ENCODE measurements around the gene NFATC3.
A peak's percentile ranks its signal among the peaks of the same experiment; 100 is the strongest.

The NFATC3 gene

GRCh38 chr16:68078701-68079375, 6.3 kb upstream of the NFATC3 start:
- DNase-seq, result no peak
- TF ChIP-seq GATA1 (IDR thresholded peaks at IDR 0.05; ENCODE audit: low read depth, low read length), result no peak
- TF ChIP-seq POLR2A (IDR thresholded peaks at IDR 0.05; ENCODE audit: low read length), result no peak

GRCh38 chr16:68079376-68079625, 5.9 kb upstream of the NFATC3 start:
- no peak for DNase-seq
- TF ChIP-seq GATA1 (IDR thresholded peaks at IDR 0.05; ENCODE audit: low read depth, low read length), result no peak

- DNase-seq, result peak; percentile 90 to 91
- peak; percentile 47 for TF ChIP-seq GATA1 (IDR thresholded peaks at IDR 0.05; ENCODE audit: low read depth, low read length)
- peak; percentile 84 for TF ChIP-seq POLR2A (IDR thresholded peaks at IDR 0.05; ENCODE audit: low read length)
These were observed 5.4 kb upstream of the NFATC3 start for GRCh38 chr16:68079626-68080344.

- DNase-seq, result peak; percentile 40 to 43
- TF ChIP-seq GATA1 (IDR thresholded peaks at IDR 0.05; ENCODE audit: low read depth, low read length) (no peak), POLR2A (IDR thresholded peaks at IDR 0.05; ENCODE audit: low read length) (no peak)
These were observed 3.1 kb upstream of the NFATC3 start for GRCh38 chr16:68081861-68082628.

- no peak for DNase-seq
- TF ChIP-seq POLR2A (IDR thresholded peaks at IDR 0.05; ENCODE audit: low read length), result no peak
- no peak for TF ChIP-seq GATA1 (IDR thresholded peaks at IDR 0.05; ENCODE audit: low read depth, low read length)
These were observed 2.4 kb upstream of the NFATC3 start for GRCh38 chr16:68082629-68083238.

- TF ChIP-seq POLR2A (IDR thresholded peaks at IDR 0.05; ENCODE audit: low read length) (no peak), GATA1 (IDR thresholded peaks at IDR 0.05; ENCODE audit: low read depth, low read length) (no peak)
- DNase-seq, result no peak
These were observed 1.9 kb upstream of the NFATC3 start for GRCh38 chr16:68083239-68083781.

- DNase-seq, result no peak
These were observed 1.2 kb upstream of the NFATC3 start for GRCh38 chr16:68083861-68084503.

GRCh38 chr16:68084504-68085258, 489 bp upstream of the NFATC3 start:
- DNase-seq, result peak; percentile 94 to 95
- TF ChIP-seq GATA1 (IDR thresholded peaks at IDR 0.05; ENCODE audit: low read depth, low read length) (no peak), POLR2A (IDR thresholded peaks at IDR 0.05; ENCODE audit: low read length) (peak; percentile 54)

More at GRCh38 chr16:68083861-68084503, 1.2 kb upstream of the NFATC3 start:
- no peak for TF ChIP-seq POLR2A (IDR thresholded peaks at IDR 0.05; ENCODE audit: low read length)
- no peak for TF ChIP-seq GATA1 (IDR thresholded peaks at IDR 0.05; ENCODE audit: low read depth, low read length)

- no peak for TF ChIP-seq POLR2A (IDR thresholded peaks at IDR 0.05; ENCODE audit: low read length)
- no peak for TF ChIP-seq GATA1 (IDR thresholded peaks at IDR 0.05; ENCODE audit: low read depth, low read length)
- peak; percentile 62 to 66 for DNase-seq
These were observed 1.2 kb downstream of the NFATC3 start for GRCh38 chr16:68086336-68086841.

- DNase-seq, result peak in 1 of 2 experiments; percentile 53
- no peak for TF ChIP-seq GATA1 (IDR thresholded peaks at IDR 0.05; ENCODE audit: low read depth, low read length)
- TF ChIP-seq POLR2A (IDR thresholded peaks at IDR 0.05; ENCODE audit: low read length), result no peak
These were observed 1.7 kb downstream of the NFATC3 start for GRCh38 chr16:68086860-68087268.

- DNase-seq, result peak in 1 of 2 experiments; percentile 47
- TF ChIP-seq POLR2A (IDR thresholded peaks at IDR 0.05; ENCODE audit: low read length) (no peak), GATA1 (IDR thresholded peaks at IDR 0.05; ENCODE audit: low read depth, low read length) (no peak)
These were observed 2.5 kb downstream of the NFATC3 start for GRCh38 chr16:68087688-68088087.

GRCh38 chr16:68088130-68088972, 3.2 kb downstream of the NFATC3 start:
- TF ChIP-seq POLR2A (IDR thresholded peaks at IDR 0.05; ENCODE audit: low read length), result no peak
- no peak for TF ChIP-seq GATA1 (IDR thresholded peaks at IDR 0.05; ENCODE audit: low read depth, low read length)

More at GRCh38 chr16:68088130-68088972, 3.2 kb downstream of the NFATC3 start:
- peak; percentile 40 to 42 for DNase-seq

Measured in erythroblast (primary cell).